GM12878 (cell line): ENCODE data around the gene CSMD2. TPM values are rescaled to one million over a fixed set of nuclear protein-coding genes. Genes with fewer than 3 reads are reported as not detected.

Experiments used
- ATAC-seq: fragments of 200-7000 bp; cut with Tn5 transposase; 3 replicates; pipeline ENCODE4 v1.9.1; 2020; ENCODE audit warnings: mild to moderate bottlenecking, moderate library complexity
- BruUV-seq: library from RNA; stranded (reverse); fragments of 400-500 nt; replicated peaks from 2 replicates; lab custom pipeline; 2021; lab: Mats Ljungman, UMichigan
- CTCF ChIA-PET: fragments of 300-600 bp; sonication (Branson Sonifier 250); formaldehyde crosslinking; extraction: SDS; loops from one replicate; lab custom pipeline; 2021; ENCODE audit warnings: inconsistent platforms; lab: Yijun Ruan, JAX
- POLR2A ChIA-PET: fragments of 350-600 bp; formaldehyde crosslinking; extraction: SDS; loops from one replicate; lab custom pipeline; 2021; ENCODE audit warnings: inconsistent platforms; lab: Charles Lee
- RAD21 ChIA-PET: fragments of 300-600 bp; sonication (Branson Sonifier 250); formaldehyde crosslinking; loops from one replicate; lab custom pipeline; 2023; ENCODE audit warnings: antibody characterized with exemption; ENCODE audit not compliant: unreplicated experiment; lab: Charles Lee
- SMC1A ChIA-PET: fragments of 300-600 bp; sonication (Branson Sonifier 250); formaldehyde crosslinking; loops from one replicate; lab custom pipeline; 2023; ENCODE audit not compliant: unreplicated experiment, uncharacterized antibody; lab: Charles Lee
- DNase-seq: peaks from one replicate; pipeline ENCODE4 v3.0.0-alpha.2; 2011; ENCODE audit warnings: low read depth, low spot score
- FAIRE-seq: peaks from 3 replicates; lab custom pipeline; 2011; peaks lifted over from hg19 to GRCh38; lab: Jason Lieb, UNC
- H2AFZ ChIP-seq: 2 replicates; pipeline ENCODE4 v1.6.0; 2011; ENCODE audit warnings: low read depth, low read length, control low read depth; ENCODE audit not compliant: control insufficient read depth
- H3K27ac ChIP-seq: 2 replicates; pipeline ENCODE4 v1.5.1; 2011; ENCODE audit warnings: control low read depth; ENCODE audit not compliant: control insufficient read depth, insufficient read depth
- H3K27me3 ChIP-seq, 2 experiments: replicated peaks in 1 of 2; 2 replicates each; pipeline versions ENCODE4 v1.6.0 to v1.6.1; 2011; ENCODE audit warnings: low read length in 1 of 2; ENCODE audit not compliant: control insufficient read depth in 2 of 2, insufficient read depth in 2 of 2
- H3K36me3 ChIP-seq, 2 experiments: 2 replicates each; pipeline ENCODE4 v1.5.1; 2011; ENCODE audit warnings: low read length in 1 of 2; ENCODE audit not compliant: control insufficient read depth in 2 of 2, insufficient read depth in 2 of 2
- H3K4me1 ChIP-seq: 2 replicates; pipeline ENCODE4 v1.6.1; 2011; ENCODE audit warnings: mild to moderate bottlenecking, low read length, moderate library complexity, mixed read lengths; ENCODE audit not compliant: control insufficient read depth, insufficient read depth
- H3K4me2 ChIP-seq: 2 replicates; pipeline ENCODE4 v1.6.0; 2011; ENCODE audit warnings: control low read depth; ENCODE audit not compliant: control insufficient read depth, insufficient read depth
- H3K4me3 ChIP-seq: fragments of 200-600 bp; sonication (generic); 2 replicates; pipeline ENCODE4 v1.5.1; 2016
- H3K79me2 ChIP-seq: 2 replicates; pipeline ENCODE4 v1.6.0; 2011; ENCODE audit warnings: low read length; ENCODE audit not compliant: control insufficient read depth, insufficient read depth
- H3K9ac ChIP-seq: 2 replicates; pipeline ENCODE4 v1.8.0; 2011; ENCODE audit warnings: low read length, control low read depth, mixed read lengths; ENCODE audit not compliant: control insufficient read depth, insufficient read depth
- H3K9me3 ChIP-seq: replicated peaks from 3 replicates; pipeline ENCODE4 v1.5.1; 2011; ENCODE audit warnings: mild to moderate bottlenecking, low read length; ENCODE audit not compliant: control insufficient read depth, insufficient read depth
- H4K20me1 ChIP-seq: 2 replicates; pipeline ENCODE4 v1.6.0; 2011; ENCODE audit not compliant: control insufficient read depth, insufficient read depth
- BCL11A ChIP-seq: IDR thresholded peaks from 2 replicates; pipeline ENCODE4 v1.6.1; 2011; ENCODE audit warnings: low read depth, low read length
- BHLHE40 ChIP-seq, 2 experiments: fragments of 450-650 bp in 1 of 2; IDR thresholded peaks; 2 replicates each; pipeline ENCODE4 v1.6.1; 2011 to 2017; ENCODE audit warnings: low read depth in 2 of 2, borderline replicate concordance in 1 of 2, improper control_type of control experiment in 1 of 2, low read length in 1 of 2, mild to moderate bottlenecking in 1 of 2
- CHD1 ChIP-seq: IDR thresholded peaks from 2 replicates; pipeline ENCODE4 v1.6.1; 2012; ENCODE audit warnings: low read depth, low read length, improper control_type of control experiment
- DPF2 ChIP-seq: fragments of 450-650 bp; IDR thresholded peaks from 2 replicates; pipeline ENCODE4 v1.6.1; 2017; ENCODE audit warnings: mild to moderate bottlenecking
- KLF5 ChIP-seq: fragments of 450-650 bp; IDR thresholded peaks from 2 replicates; pipeline ENCODE4 v1.6.1; 2014; ENCODE audit warnings: mild to moderate bottlenecking; ENCODE audit not compliant: partially characterized antibody
- RCOR1 ChIP-seq: conservative IDR thresholded peaks from 2 replicates; pipeline ENCODE4 v1.6.1; 2012; ENCODE audit warnings: low read depth, low read length, improper control_type of control experiment
- SPI1 ChIP-seq: IDR thresholded peaks from 2 replicates; pipeline ENCODE4 v1.6.1; 2011; ENCODE audit warnings: low read depth, mild to moderate bottlenecking, low read length, moderate library complexity, borderline replicate concordance; ENCODE audit not compliant: insufficient read depth
- SRF ChIP-seq, 2 experiments: IDR thresholded peaks; 2 replicates each; pipeline ENCODE4 v1.6.1; 2011; ENCODE audit warnings: low read depth in 2 of 2, low read length in 2 of 2, mild to moderate bottlenecking in 1 of 2, moderate library complexity in 1 of 2
- TCF12 ChIP-seq: IDR thresholded peaks from 2 replicates; pipeline ENCODE4 v1.6.1; 2011; ENCODE audit warnings: low read depth, mild to moderate bottlenecking, low read length
- YY1 ChIP-seq: IDR thresholded peaks from 2 replicates; pipeline ENCODE4 v1.6.1; 2011; ENCODE audit warnings: low read depth, mild to moderate bottlenecking, low read length
- ZZZ3 ChIP-seq: IDR thresholded peaks from 2 replicates; pipeline ENCODE4 v1.6.1; 2011; ENCODE audit warnings: low read depth; ENCODE audit not compliant: control insufficient read depth, insufficient read length
- WGBS: methylation state at CpG from one replicate; pipeline ENCODE4 v1.1.6; 2016; ENCODE audit warnings: low lambda C conversion rate; ENCODE audit not compliant: insufficient replicate concordance, insufficient coverage; ENCODE audit errors: missing lambda C conversion rate; 5-methylcytosine and 5-hydroxymethylcytosine counted together
- in situ Hi-C: fragments of 300-500 bp; cut with MboI; formaldehyde crosslinking; loops from 9 replicates; pipeline ENCODE4 v1.14.3; 2018; ENCODE audit warnings: mixed read lengths
- intact Hi-C: fragments of 100-400 bp; cut with micrococcal nuclease; formaldehyde crosslinking; loops from one replicate; pipeline ENCODE4 v1.14.2; 2022; ENCODE audit not compliant: unreplicated experiment
- polyA plus RNA-seq, 11 experiments: library from polyadenylated mRNA; depleted of rRNA in 4 of 11; unstranded in 6 of 11; stranded (reverse) in 5 of 11; fragments of >200 nt; fragmentation: Nextera tagmentation in 4 of 11; fragmentation: Illumina TruSeq in 1 of 11; extraction: Ambion mirVana in 4 of 11; extraction: Trizol in 1 of 11; gene quantifications; 1 replicate in 1 of 11; 2 replicates in 10 of 11; pipeline versions ENCODE4 v1.2.1 to v1.2.3, GENCODE V29; 2011 to 2016; ENCODE audit warnings: inconsistent platforms in 2 of 11, missing spikeins in 2 of 11, low read depth in 1 of 11
- total RNA-seq, 4 experiments: library from RNA; depleted of rRNA in 3 of 4; stranded (reverse); fragments of >200 nt in 3 of 4; fragmentation: Illumina TruSeq in 1 of 4; extraction: Trizol in 1 of 4; gene quantifications; 2 replicates each; pipeline versions ENCODE4 v1.2.1 to v1.2.3, GENCODE V29; 2013 to 2021
- TF ChIP-seq, protein P1 (sequence below): fragments of 450-650 bp; IDR thresholded peaks from 2 replicates; pipeline ENCODE4 v1.6.1; 2014; ENCODE audit warnings: mild to moderate bottlenecking
- TF ChIP-seq, protein P2 (sequence below): IDR thresholded peaks from 2 replicates; pipeline ENCODE4 v1.6.1; 2012; ENCODE audit warnings: mild to moderate bottlenecking, low read depth, low read length
- TF ChIP-seq, protein P3 (sequence below): IDR thresholded peaks from 2 replicates; pipeline ENCODE4 v1.6.1; 2012; ENCODE audit warnings: improper control_type of control experiment, low read depth, low read length; ENCODE audit not compliant: insufficient replicate concordance

CSMD2 gene
- total and polyA plus RNA-seq, 10 of the 15 experiments (the other 5 are each of a cell fraction or from before 2014, with no cell fraction given) = under 0.01 TPM; not detected in 9

DNA sequence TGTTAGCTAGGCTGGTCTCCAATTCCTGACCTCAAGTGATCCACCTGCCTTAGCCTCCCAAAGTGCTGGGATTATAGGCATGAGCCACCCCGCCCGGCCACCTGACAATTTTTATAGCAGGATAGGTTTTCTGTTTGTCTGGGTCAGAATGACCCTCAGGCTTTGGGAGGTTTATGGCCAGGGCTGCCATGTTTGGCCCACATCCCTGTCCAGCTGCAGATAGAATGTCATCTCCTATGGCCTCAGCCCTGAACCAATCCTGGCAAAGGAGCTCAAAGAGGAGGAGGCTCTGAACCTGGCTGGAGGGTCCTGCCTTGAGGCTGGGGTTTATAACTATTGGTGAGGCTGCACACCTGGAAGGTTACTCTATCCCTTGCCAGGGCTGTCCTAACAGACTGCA is 218.2 kb downstream of the CSMD2 start:
- ChIA-PET RAD21 (no interaction called here), CTCF (no interaction called here), SMC1A (no interaction called here), POLR2A (no interaction called here)
- WGBS = 33% methylated on average over 2 of the region's 2 CpGs
- no TSS peak for BruUV-seq
- intact Hi-C loops (no loop called here), in situ Hi-C loops (no loop called here)
- Histone ChIP-seq H3K36me3 (no peaks in the 10 kb centered on the region), H3K9ac (no peak overlapping the region), H2AFZ (no peak overlapping the region), H3K9me3 (no peaks in the 10 kb centered on the region), H3K79me2 (no peaks in the 10 kb centered on the region), H3K4me1 (no peaks in the 10 kb centered on the region), H3K4me3 (no peak overlapping the region), H3K27me3 (no peaks in the 10 kb centered on the region), H3K27ac (no peak overlapping the region), H3K4me2 (no peak overlapping the region), H4K20me1 (no peaks in the 10 kb centered on the region)
- no peak for ATAC-seq
- FAIRE-seq = no peak
- DNase-seq = no peak
- TF ChIP-seq BCL11A (no peak), SRF (IDR thresholded peaks at IDR 0.05; ENCODE audit: low read depth in 2 of 2, low read length in 2 of 2) (no peak), TCF12 (no peak), SPI1 (no peak), ZZZ3 (no peak), CHD1 (no peak), KLF5 (no peak), BHLHE40 (IDR thresholded peaks at IDR 0.05; ENCODE audit: borderline replicate concordance in 1 of 2, low read depth in 2 of 2, low read length in 1 of 2) (no peak), YY1 (no peak), RCOR1 (no peak), DPF2 (no peak)
- TF ChIP-seq, protein P1, sequence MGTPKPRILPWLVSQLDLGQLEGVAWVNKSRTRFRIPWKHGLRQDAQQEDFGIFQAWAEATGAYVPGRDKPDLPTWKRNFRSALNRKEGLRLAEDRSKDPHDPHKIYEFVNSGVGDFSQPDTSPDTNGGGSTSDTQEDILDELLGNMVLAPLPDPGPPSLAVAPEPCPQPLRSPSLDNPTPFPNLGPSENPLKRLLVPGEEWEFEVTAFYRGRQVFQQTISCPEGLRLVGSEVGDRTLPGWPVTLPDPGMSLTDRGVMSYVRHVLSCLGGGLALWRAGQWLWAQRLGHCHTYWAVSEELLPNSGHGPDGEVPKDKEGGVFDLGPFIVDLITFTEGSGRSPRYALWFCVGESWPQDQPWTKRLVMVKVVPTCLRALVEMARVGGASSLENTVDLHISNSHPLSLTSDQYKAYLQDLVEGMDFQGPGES = no peak
- TF ChIP-seq, protein P2, sequence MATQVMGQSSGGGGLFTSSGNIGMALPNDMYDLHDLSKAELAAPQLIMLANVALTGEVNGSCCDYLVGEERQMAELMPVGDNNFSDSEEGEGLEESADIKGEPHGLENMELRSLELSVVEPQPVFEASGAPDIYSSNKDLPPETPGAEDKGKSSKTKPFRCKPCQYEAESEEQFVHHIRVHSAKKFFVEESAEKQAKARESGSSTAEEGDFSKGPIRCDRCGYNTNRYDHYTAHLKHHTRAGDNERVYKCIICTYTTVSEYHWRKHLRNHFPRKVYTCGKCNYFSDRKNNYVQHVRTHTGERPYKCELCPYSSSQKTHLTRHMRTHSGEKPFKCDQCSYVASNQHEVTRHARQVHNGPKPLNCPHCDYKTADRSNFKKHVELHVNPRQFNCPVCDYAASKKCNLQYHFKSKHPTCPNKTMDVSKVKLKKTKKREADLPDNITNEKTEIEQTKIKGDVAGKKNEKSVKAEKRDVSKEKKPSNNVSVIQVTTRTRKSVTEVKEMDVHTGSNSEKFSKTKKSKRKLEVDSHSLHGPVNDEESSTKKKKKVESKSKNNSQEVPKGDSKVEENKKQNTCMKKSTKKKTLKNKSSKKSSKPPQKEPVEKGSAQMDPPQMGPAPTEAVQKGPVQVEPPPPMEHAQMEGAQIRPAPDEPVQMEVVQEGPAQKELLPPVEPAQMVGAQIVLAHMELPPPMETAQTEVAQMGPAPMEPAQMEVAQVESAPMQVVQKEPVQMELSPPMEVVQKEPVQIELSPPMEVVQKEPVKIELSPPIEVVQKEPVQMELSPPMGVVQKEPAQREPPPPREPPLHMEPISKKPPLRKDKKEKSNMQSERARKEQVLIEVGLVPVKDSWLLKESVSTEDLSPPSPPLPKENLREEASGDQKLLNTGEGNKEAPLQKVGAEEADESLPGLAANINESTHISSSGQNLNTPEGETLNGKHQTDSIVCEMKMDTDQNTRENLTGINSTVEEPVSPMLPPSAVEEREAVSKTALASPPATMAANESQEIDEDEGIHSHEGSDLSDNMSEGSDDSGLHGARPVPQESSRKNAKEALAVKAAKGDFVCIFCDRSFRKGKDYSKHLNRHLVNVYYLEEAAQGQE = no peak
- TF ChIP-seq, protein P3, sequence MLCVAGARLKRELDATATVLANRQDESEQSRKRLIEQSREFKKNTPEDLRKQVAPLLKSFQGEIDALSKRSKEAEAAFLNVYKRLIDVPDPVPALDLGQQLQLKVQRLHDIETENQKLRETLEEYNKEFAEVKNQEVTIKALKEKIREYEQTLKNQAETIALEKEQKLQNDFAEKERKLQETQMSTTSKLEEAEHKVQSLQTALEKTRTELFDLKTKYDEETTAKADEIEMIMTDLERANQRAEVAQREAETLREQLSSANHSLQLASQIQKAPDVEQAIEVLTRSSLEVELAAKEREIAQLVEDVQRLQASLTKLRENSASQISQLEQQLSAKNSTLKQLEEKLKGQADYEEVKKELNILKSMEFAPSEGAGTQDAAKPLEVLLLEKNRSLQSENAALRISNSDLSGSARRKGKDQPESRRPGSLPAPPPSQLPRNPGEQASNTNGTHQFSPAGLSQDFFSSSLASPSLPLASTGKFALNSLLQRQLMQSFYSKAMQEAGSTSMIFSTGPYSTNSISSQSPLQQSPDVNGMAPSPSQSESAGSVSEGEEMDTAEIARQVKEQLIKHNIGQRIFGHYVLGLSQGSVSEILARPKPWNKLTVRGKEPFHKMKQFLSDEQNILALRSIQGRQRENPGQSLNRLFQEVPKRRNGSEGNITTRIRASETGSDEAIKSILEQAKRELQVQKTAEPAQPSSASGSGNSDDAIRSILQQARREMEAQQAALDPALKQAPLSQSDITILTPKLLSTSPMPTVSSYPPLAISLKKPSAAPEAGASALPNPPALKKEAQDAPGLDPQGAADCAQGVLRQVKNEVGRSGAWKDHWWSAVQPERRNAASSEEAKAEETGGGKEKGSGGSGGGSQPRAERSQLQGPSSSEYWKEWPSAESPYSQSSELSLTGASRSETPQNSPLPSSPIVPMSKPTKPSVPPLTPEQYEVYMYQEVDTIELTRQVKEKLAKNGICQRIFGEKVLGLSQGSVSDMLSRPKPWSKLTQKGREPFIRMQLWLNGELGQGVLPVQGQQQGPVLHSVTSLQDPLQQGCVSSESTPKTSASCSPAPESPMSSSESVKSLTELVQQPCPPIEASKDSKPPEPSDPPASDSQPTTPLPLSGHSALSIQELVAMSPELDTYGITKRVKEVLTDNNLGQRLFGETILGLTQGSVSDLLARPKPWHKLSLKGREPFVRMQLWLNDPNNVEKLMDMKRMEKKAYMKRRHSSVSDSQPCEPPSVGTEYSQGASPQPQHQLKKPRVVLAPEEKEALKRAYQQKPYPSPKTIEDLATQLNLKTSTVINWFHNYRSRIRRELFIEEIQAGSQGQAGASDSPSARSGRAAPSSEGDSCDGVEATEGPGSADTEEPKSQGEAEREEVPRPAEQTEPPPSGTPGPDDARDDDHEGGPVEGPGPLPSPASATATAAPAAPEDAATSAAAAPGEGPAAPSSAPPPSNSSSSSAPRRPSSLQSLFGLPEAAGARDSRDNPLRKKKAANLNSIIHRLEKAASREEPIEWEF = no peak
